Prostate gland (tissue), 1 donor: Measurements from ENCODE around the gene CLEC18A.

Source experiments
- POLR2A ChIP-seq: fragments of 450-650 bp; IDR thresholded peaks from one replicate; pipeline ENCODE4 v1.6.1; 2016; ENCODE audit warnings: antibody characterized with exemption, mild to moderate bottlenecking
- POLR2AphosphoS5 ChIP-seq: sonication (generic); formaldehyde crosslinking; IDR thresholded peaks from one replicate; pipeline ENCODE4 v1.6.1; 2017; ENCODE audit warnings: antibody characterized with exemption

DNA sequence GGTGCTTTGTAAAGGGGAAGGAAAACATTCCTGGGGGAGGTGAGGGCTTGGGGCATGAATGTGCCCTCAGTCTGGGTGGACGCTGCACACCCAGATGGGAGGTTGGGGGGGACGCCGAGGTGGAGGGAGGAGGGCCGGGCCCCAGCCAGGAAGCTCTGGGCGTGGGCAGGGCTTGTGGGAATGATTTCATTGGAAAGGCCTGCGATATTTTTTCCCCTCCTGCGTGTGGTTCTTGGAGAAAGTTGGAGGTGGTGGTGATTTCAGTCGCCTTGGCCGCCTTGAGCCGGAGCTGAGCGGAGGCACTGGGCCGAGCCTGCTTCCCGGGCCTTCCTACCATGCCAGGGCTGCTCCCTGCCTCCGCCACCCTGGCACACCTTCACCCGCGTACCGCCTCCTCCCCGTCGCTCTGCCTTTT is 26.4 kb upstream of the CLEC18A start:
- TF ChIP-seq POLR2A (no peak), POLR2AphosphoS5 (no peak)
